Head of caudate nucleus (tissue), 42 donors: ENCODE results near the gene ZNF683.

ENCODE experiments used
- DNase-seq, 42 donors: peaks; one replicate each; pipeline versions ENCODE4 v3.0.0 to v3.0.0-alpha.2; 2020 to 2021; ENCODE audit warnings: mixed read lengths in 7 of 42
- intact Hi-C: fragments of 100-400 bp; cut with DNase I; formaldehyde crosslinking; loops from one replicate; pipeline ENCODE4 v1.15.0; 2022

The ZNF683 gene

DNA sequence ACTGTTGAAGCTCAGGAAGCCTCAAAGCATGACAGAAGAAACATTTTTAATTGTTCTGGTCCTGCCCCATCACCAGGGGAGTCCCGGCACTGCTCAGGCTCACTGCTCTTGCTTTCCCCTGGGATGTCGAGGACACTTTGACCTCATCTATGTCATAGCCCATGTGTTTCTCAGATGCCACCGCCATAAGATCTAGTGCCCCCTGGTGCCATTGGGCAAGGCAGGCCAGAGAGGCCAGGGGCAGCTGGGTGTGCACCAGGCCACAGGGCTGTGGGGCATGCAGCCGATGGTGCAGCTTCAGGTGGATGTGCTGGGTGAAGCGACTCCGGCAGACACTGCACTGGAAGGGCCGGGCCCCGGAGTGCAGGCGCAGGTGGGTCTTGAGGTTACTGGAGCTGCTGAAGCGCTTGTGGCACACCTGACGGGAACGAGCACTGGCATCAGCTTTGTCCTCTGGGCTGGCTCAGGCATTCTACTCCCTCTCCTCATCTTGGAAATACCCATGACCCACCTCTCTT lies 10.9 kb downstream of the ZNF683 start:
- intact Hi-C loops, result no loop called here
- DNase-seq, result no peak

DNA sequence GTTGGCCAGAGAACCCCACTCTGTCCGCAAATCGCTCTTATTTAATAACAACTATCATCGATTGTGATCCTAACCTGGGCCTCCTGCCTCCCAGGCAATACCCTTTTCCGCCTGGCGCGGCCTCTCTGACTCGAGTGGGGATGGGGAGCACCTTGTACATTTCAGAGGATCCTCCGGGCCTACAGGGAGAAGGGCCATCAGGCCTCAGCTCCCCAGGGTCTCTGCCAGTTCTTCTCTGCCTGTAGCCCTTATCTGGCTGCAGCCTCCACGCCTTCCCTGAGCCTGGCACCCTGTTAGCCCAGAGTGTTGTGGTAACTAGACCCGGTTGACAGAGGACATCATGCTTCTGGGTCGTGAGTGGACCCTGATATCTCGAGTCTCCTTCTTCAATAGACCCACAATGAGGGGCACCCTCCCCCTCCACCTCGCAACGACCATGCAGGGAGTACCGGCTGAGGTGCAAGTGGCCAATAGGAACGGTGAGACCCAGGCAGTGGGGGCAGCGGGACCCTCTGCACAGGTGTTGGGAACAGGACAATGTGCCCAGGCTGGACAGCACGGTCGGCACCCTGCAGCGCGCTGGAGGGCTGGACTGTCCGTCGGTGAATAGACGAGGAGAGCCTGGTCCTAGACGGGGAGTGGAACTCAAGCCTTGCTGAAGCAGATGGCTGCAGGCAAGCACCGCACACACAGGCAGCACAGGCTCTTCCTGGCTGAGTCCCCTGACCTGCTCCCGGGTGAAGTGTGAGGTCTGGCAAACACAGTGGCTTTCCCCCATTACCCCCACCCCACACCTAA lies 11.5 kb downstream of the ZNF683 start:
- intact Hi-C loops, result no loop called here
- DNase-seq, result no peak

DNA sequence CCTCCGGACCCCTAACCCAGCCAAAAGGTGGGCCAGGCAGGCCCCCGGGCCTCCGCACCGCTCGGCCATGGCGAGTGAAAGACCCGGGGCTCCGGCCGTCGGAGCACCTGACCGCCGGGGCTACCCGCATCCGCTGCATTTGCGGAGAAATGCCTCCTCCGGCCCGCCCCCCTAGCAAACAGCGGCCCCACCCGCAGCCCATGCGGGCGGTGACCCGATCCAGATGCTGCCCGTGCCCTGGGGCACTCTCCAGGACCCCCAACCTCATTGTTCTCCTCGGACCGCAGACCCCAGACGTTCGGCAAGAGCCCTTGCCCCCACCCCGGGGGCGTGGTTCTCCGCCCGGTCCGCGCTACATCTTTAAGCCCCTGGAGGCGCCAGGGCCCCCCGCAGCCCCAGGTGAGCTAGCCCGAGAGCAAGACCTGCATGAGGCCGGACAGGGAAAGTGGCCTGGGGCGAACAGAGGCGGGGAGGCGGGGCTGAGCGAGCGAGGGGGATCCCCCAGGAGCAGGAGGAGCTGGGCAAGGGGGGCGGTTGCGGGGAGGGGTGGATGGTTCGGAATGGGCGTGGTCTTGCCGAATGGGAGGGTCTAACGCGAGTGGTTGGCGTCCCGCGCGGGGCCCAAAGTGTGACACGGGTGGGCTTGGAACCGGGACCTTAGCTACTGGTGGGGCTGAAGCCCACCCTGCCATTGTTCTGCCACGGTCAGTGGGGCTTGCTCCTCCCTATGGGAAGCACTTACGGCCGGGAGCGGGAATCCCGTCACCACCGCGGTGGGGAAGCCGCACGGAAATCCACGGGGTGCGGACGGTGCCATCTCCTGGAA lies 12.4 kb downstream of the ZNF683 start:
- no peak for DNase-seq
- intact Hi-C loops, result no loop called here

DNA sequence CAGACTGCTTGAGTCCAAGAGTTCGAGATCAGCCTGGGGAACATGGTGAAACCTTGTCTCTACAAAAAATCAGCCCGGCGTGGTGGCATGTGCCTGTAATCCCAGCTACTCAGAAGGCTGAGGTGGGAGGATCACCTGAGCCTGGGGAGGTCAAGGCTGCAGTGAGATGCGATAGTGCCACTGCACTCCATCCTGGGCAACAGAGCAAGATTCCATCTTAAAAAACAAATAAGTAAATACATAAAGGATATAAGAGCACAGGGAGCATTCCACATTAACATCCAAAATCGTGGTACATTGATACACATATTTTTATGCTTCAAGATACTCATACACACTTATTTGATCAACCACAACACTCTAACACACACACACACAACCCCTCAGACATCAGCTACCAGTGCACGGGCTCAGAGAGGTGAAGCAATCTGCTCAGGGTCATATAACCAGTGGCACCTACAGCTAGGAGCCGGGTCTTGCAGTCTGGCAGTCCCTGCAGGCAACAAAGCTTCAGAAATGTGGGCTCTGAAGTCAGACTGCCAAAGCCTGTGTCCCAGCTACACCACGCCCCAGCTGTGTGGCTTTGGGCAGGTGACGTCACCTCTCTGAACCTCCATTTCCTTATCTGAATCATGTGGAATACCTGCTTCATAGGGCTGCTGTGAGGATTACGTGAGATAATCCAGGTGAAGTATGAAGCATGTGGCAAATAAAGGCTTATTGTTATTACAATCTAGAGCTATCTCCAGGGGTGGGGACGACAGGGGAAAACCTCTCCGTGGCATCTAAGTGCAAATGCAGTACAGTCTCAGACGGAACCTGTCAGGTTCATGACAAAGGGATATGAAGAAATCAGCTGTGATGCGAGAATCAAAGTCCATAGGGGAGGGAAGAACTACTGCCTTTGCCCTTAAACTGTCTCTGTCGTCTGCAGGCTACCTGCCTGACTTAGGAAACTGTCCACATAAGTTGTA lies 13.9 kb downstream of the ZNF683 start:
- intact Hi-C loops, result no loop called here
- no peak for DNase-seq

DNA sequence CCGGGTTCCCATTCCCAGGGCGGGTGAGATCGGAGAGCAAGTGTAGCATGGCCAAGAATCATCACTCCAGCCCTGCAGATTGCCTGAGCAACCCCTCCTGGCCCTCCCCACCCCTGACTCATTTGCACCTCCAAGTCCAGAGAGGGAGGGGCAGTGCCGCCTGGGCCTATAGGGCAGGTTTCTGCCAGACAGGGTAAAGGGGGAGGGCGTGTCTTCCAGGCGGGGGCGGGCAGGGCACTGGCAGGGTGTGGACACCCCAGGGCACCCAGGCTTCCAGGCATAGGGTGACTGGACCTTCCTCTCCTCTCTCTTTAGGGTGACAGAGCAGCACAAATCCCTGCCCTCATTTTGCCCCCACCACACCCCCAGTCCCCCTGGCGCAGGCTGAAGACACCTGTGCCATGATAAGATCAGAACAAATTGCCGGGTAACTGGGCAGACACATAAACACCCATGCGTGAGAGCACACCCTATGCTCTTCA lies 15.4 kb downstream of the ZNF683 start:
- intact Hi-C loops, result no loop called here
- DNase-seq, result no peak

DNA sequence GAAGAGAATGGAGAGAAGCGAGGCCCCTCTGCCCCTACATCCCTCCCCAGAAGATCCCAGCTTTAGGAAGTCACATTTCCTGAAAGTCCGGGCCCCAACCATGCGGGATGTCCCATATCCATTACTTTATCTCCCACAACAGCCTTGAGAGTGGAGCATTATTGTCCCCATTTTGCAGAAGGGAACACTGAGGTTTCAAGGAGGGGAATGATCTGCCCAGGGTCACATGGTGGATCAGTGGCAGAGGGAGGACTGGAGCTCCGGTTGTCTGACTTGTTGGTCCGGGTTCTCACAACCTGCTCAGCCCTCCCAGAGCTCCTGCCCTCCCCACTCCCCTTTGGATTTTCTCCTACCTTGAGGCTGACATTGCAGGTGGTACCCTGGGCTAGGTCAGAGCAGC lies 16.4 kb downstream of the ZNF683 start:
- no peak for DNase-seq
- intact Hi-C loops, result no loop called here

DNA sequence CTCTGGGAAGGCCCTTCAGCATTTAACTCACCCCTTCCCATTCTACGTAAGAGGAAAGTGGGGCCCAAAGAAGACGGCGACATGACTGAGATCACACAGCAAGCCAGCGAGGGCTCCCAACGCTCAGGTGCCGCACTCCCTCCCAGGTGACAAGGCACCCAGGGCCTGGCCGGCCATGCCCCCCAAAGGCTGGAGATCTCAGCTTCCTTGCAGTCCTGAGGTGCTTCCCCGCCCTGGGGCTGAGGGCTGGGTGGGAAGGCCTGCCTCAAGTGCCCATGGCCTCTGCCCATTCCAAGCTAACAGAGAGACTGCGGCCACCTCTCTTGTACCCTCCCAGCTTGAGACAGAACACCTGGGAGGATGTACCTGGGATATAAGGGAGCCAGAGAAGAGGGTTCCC lies 17.6 kb downstream of the ZNF683 start:
- DNase-seq, result no peak
- intact Hi-C loops, result no loop called here

DNA sequence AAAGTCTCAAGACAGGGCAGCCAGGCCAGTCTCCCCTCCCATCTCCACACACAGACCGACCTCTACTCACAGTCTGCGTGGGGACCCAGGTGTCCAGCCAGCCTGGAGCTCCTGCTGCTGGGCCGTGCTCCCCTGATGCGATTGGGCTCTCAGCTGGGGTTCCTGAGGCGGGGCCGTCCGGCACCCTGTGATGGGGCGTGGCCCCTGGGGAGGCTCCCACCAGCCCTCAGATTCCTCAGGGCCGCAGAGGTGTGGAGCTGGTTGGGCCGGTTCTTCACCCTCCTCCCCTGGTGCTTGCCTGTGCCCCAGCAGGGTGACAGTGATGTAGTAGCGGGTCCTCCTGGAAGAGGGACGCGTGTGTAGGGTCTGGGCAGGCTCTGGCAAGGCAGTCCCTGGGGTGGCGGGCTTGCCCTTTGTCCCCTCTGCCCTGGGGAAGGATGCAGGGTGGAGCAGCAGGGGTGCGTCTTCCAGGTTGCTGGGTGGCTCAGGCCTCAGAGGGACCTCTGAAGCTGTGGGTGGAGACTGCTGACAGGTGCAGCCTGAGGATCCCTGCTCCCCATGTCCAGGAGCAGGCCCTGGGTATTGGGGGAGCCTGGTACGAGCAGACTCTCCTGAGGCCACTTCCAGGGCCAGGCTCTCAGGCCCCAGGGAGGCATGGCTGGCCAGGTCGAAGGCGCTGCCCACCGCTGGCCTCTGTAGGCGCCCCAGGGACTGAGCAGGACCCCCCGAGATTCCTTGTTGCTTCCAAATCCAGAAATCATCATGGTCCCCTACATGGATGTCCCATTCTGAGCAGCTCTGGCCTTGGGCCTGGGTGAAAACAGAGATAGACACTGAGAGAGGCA lies 18.4 kb downstream of the ZNF683 start, which contains the start of gene CRYBG2:
TSS of gene CRYBG2 (minus strand) at position 155 of the 845 bp plus-strand sequence. CDS start 7,473 bp downstream, outside the sequence.
- intact Hi-C loops, result no loop called here
- DNase-seq, result no peak

DNA sequence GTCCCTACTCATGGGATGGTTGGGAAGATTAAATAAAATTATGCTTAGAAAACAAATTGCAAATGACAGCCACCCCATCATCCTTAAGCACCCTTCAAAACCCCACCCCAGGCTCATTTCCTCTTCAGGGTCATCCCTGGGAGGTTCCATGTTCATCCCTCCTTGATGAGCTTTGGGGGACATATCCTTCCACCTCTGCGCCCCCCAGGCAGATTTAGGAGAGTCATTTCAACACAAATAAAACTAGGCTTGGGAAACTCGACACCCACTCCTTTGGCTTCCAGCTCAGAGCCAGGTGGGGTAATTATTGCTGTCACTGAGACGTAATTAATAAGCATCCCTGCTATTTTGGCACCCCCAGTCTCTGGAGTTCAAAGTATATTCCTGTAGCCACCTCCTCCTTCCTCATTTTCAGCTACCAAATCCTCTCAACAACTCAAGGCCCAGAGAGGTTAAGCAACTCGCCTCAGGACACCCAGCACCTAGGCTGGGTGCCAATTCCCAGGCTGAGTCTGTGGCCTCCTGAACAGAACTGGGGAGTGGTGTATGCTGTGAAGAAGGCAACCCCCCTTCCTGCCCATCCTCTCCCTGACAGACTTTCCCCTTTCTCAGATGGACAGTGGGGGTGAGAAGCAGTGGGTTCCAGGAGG lies 19.2 kb downstream of the ZNF683 start:
- no peak for DNase-seq
- intact Hi-C loops, result no loop called here

DNA sequence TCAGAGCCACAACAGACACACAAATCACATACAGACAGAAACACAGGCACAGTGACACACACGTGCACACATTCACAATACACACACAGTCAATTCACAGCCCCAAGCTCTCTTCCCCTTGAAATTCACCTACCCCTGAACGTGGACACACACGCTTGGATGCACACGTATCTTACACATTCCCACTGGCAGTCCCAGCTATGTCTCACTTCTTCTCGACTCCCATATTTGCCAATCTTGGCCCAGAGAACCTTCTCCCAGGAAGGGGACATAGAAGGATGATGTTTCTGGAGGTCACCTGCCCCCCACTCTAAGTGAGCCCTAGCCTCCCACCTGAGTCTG lies 20.2 kb downstream of the ZNF683 start:
- intact Hi-C loops, result no loop called here

DNA sequence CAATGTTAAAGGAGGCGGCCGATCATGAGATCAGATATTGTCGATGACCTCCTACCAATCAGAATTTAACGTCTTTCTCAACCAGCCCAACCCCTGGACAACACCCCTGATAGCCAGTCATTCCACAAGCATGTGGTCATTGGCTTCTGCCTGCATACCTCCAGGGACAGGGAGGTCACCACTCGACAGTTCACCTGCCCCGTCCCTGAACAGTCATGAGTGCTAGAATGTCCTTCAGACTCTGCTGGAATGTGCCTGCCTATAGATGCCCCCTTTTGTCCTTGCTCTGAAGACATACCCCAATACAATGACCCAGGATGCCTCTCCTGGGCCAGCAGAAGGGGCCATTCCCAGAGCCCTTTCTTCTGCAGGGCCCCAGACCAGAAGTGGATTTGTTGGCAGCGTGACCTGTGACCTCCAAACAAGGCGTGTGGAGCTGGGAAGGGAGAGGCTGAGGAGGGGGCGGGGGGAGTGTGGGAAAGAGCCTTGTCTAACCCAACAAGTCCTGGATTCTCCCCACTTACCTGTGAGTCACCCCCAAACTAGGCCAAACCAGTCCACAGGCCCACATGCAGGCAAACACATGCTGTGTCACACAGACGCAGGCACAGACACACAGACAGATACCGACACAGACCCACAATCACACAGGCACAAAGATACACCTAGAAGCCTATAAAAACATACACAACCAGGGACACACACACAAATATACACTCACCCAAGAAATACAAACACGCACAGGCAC lies 20.8 kb downstream of the ZNF683 start:
- intact Hi-C loops, result no loop called here
- DNase-seq, result no peak

More for the DNA sequence above, 20.2 kb downstream of the ZNF683 start:
- DNase-seq, result no peak

DNA sequence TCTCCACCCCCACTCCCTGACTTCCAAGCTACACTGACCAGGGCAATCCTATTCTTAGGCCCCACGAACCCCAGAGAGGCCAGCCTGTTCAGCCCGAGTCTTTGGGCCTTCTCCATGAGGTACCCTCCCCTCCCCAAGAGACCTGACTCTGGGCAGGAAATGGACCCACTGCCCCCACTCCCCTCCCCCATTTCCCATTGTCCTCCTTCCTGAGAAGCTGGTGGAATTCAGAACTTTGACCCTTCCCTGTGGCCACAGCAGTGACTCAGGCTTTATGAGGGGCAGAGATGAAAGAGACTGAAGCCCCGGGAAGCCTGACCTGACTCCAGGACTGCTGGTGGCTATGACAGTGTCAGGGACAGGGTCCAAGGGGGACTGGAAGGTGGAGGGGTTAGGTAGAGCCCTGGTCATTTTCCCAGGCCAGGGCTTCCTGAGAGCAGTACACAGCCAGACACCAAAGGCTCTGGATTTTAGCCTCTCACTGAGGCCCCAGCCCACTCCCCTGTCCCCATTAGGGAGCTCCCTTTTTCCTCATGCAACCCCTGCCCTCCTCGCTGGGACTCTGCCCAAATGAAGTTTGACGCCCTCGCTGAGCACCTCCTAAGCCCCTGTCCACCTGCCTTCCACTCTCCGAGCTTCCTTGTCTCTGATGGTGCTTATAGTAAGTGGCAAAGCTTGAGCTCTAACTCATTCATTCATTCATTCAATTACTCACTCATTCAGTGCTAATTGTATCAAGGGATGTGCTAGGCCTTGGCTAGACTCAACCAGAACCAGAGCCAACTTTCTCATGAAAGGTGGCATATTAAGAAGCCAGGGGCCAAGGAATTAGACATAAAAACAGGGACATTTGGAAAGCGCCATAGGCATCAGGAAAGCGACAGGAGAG lies 21.6 kb downstream of the ZNF683 start:
- no peak for DNase-seq
- intact Hi-C loops, result no loop called here

DNA sequence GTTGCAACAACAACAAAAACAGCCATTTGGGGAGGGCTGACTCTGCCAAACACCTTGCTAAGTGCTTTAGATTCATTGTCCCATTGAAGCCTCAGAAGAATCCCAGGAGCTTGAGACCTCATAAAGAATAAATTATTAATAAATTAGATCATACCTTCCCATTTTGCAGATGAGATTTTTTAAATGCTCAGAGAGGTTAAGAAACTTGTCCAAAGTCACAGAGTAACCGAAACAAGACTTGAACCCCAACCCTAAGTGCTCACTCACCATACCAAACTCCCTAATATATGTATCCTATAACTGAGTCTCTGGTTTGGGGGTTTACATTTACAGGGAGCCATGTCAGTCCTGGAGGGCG lies 22.2 kb downstream of the ZNF683 start:
- no peak for DNase-seq
- intact Hi-C loops, result no loop called here

DNA sequence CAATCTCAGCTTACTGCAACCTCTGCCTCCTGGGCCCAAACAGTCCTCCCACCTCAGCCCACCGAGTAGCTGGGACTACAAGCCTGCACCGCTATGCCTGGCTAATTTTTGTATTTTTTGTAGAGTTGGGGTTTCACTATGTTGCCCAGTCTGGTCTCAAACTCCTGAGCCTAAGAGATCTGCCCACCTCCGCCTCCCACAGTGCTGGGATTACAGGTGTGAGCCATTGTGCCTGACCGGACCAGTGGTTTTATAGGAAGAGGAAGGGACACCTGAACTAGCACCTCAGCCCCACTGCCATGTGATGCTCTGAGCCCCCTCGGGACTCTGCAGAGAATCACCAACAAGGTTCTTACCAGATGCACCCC lies 22.7 kb downstream of the ZNF683 start:
- DNase-seq, result no peak

DNA sequence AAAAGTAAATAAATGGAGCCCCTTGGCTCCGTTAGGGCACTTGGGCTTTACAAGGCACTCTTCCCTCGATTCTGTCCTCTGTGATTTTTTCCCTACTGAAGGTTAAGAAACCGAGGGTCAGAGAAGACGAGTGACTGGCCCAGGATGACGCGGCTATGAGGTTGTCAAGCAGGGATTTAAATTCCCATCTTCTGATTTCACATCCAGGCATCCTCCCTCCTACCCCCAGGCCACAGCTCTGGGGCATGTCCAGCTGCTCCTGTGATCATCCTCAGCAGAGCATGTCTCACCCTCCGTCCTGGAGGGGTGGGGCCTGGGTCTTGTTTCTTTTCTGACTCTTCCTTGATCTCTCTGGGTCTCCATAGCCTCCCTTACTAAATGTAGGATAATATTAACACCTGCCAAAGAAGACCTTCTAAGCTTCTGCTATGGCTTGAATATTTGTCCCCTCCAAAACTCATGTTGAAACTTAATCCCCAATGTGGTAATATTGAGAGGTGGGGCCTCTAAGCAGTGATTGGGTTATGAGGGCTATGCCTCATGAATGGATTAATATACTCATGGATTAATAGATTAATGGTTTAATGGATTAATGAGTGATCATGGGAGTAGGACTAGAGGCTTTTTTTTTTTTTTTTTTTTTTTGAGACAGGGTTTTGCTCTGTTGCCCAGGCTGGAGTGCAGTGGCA lies 23.2 kb downstream of the ZNF683 start:
- intact Hi-C loops, result no loop called here
- no peak for DNase-seq

More for the DNA sequence above, 22.7 kb downstream of the ZNF683 start:
- intact Hi-C loops, result no loop called here
